Gastrocnemius medialis (tissue), 4 donors: Measurements from ENCODE around the gene PTPN12.

ENCODE experiments used
- CTCF ChIP-seq, 5 experiments: fragments of 450-650 bp in 3 of 5; fragments of 200-600 bp in 2 of 5; sonication (generic) in 2 of 5; IDR thresholded peaks in 4 of 5; conservative IDR thresholded peaks in 1 of 5; 1 replicate in 4 of 5; 2 replicates in 1 of 5; pipeline ENCODE4 v1.5.1; 2016 to 2019; ENCODE audit warnings: antibody characterized with exemption in 5 of 5, mild to moderate bottlenecking in 3 of 5, moderate library complexity in 3 of 5
- POLR2A ChIP-seq, 2 donors: fragments of 450-650 bp; IDR thresholded peaks; one replicate each; pipeline ENCODE4 v1.6.1; 2017; ENCODE audit warnings: antibody characterized with exemption in 2 of 2, mild to moderate bottlenecking in 2 of 2, moderate library complexity in 2 of 2

GRCh38 chr7:77542895-77543294 lies 5.8 kb downstream of the PTPN12 start:
- TF ChIP-seq CTCF (IDR thresholded peaks at IDR 0.05 in 4 of 5, conservative IDR thresholded peaks at IDR 0.05 in 1 of 5) (no peak), POLR2A (IDR thresholded peaks at IDR 0.05) (no peak)
